ENCODE results near the gene DPEP2.
"Not testable (repeated sequence)": the region's sequence is repeated elsewhere in the genome, so short reads cannot be mapped to it uniquely, and the experiment has no call there.

GRCh38 chr16:68030108-68030507 is 30.8 kb upstream of the DPEP2 start:
- TF ChIP-seq CTCF (IDR thresholded peaks at IDR 0.05; ENCODE audit: insufficient read depth, low read depth, low read length); EZH2 (IDR thresholded peaks at IDR 0.05; ENCODE audit: insufficient read depth, low read length): not testable (repeated sequence)
